ENCODE measurements around the gene ZNF273.
"Not testable (repeated sequence)": the region's sequence is repeated elsewhere in the genome, so short reads cannot be mapped to it uniquely, and the experiment has no call there.

ZNF273 gene

DNA sequence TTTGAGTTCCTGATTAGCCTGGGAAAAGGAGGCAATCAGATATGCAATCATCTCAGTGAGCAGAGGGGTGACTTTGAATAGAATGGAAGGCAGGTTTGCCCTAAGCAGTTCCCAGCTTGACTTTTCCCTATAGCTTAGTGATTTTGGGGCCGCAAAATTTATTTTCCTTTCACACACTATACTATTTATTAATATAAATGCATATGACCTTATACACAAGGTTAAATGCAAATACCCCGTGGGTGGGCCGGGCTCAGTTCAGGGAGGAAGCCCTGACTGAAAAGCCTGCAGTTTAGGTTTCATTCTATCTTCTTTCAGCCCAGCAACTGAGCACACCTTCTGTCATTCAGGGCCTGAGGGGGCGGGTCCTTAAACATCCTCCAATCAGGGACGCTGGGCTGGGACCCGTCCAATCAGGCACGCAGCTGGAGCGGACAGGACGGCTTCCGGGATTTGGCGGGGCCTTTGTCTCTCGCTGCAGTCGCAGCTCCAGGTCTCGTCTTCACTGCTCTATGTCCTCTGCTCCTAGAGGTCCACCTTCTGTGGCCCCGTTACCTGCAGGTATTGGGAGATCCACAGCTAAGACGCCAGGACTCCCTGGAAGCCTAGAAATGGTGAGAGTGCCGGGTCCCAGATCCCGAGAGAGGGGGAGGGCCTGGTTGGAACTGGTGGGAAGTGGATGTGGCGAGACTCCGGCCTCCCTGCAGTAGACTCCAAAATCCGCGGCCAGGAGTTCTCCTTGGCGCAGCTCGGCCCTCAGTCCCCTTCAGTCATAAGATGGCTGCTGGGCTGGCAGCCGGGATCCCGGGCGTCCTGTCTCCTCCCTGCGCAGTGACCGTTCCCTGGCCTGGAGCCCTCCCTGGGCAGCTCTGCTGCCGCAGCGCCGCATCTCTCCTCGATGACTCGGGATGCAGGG, at the start of gene ZNF273:
Gene ZNF273 (plus strand): TSS at position 468 of the 916 bp plus-strand sequence. CDS start 45 bp downstream, at position 513.
- peak; percentile 84 for DNase-seq

DNA sequence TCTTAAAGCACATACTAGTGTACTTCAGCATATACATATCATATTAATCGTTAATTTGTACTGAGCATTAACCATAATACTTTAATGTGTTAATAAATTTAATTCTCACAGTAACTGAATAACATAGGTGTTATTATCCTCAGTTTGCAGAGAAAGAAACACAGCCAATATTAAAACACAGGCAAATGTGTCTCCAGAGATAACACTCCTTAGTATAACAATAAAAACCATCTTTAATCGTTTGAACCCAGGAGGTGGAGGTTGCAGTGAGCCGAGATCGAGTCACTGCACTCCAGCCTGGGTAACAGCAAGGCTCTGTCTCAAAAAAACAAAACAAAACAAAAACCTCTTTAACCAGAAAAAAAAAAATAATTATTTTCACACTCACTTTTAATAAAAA, 49.4 kb upstream of the ZNF273 start:
- DNase-seq, result no peak

GRCh38 chr7:64854969-64855368, 48.1 kb upstream of the ZNF273 start:
- DNase-seq, result no peak

DNA sequence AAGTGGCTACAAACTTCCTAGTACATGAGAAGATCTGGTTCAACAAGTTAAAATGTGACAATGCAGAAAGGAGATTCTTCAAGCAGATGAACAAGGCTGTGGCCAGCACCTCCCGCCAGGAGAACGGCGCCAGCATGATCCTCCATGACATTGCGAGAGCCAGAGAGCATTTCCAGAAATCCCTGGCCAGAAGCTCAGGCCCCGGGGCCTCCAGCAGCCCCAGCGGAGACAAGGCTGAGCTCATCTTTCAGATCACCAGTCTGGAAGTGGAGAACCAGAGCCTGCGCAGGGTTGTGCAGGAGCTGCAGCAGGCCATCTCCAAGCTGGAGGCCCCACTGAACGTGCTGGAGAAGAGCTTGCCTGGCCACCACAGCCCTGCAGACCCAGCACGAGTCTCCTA, 40.1 kb upstream of the ZNF273 start:
- no peak for DNase-seq

DNA sequence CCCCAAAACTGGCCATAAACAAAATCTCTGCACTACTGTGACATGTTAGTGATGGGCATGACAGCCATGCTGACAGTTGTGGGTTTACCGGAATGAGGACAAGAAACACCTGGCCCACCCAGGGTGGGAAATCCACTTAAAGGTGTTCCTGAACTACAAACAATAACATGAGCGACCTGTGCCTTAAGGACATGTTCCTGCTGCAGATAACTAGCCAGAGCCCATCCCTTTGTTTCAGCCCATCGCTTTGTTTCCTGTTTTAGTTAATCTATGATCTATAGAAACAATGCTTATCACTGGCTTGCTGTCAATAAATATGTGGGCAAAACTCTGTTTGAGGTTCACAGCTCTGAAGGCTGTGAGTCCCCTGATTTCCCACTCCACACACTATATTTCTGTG, 39.5 kb upstream of the ZNF273 start:
- DNase-seq, result not testable (repeated sequence)

DNA sequence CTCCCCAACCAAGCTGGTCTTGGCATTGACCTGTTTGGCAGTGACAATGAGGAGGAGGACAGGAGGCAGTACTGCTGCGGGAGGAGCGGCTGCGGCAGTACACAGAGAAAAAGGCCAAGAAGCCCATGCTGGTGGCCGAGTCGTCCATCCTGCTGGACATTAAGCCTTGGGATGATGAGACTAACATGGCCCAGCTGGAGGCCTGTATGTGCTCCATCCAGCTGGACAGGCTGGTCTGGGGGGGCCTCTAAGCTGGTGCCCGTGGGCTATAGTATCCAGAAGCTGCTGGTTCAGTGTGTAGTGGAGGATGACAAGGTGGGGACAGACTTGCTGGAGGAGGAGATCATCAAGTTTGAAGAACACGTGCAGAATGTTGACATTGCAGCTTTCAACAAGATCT, 39.1 kb upstream of the ZNF273 start:
- DNase-seq, result no peak

DNA sequence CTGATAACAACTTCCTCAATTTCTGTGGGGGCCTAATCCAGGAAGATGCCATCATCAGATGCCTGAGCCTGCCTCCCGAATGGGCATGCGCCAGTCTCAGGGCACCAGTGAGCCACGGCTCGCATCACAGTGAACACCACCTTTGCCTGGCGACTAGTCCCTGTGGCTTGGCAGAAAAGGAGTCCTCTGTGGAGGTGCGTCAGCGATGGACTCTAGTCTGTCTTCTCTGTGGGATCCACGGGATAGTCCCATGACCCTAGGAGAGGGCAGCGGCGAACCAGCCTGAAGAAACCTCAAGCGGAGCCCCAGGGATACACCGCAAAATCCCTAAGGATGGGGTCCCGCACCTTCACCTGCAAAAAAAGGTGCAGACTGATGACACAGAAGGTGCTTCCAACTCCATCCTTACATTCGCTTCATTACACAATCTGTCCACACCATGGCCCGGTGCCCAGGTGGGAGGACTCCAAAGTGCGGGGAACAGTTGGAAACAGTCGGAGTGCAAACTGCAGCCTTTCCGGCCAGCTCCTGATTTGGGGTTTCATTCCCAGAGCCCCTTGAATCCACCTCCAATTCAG, 35.1 kb upstream of the ZNF273 start:
- DNase-seq, result peak; percentile 13

- DNase-seq, result no peak
These were observed 34.6 kb upstream of the ZNF273 start for GRCh38 chr7:64868499-64868898.

DNA sequence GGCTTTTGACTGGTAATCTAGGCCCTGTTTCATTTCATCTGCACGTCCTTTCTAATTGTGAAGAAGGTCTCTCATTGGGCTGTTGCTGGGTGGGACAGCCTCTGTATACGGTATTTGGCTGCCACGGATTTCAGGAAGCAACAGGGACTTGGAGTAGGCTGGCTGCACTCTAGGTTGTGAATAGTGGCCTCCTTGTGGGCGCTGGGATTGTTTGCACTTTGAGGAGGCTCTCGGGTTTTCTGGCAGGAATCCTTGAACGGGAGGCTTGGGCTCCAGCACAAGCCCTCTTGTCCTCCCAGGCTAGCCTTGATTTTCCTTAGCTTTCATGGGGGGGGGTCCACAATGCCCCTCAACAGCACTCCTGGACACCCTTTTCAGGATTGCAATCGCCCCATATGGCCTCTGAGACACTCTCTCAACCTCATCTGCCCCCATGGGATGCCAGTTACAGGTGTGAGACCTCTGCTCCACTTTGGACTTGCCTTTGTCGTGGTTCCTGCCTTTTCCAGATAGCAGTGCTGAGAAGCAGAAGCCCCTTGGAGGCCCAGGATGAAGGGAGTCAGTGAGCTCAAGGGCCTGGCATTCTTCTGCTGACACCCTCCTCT, 33.9 kb upstream of the ZNF273 start:
- DNase-seq, result no peak

DNA sequence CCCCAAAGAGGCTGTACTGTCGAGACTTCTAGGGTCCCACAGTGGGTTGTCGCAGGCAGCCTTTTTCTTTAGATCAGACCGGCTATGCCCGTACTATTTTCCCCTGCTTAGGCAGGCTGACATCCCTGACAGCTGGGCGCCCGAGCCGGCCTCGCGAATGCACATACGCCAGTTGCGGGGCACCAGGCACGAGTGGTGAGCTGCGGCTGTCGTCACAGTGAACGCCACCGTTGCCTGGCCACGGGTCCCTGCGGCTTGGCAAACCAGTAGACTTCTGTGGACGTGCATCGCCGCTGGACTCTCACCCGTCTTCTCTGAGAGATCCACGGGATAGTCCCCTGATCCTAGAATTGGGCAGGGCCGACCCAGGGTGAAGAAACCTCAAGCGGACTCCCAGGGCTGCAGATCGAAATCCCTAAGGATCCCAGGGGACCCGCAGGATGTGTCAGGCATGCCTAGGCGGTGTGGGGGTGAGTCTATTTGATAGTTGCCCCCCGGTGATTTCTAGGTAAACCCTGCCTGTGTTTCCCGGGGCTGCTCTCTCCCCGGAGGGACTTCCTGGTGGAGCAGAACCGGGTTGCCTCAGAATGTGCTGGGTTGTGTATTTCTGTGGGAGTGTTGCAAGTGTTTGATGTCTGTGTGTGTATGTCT, 33.0 kb upstream of the ZNF273 start:
- no peak for DNase-seq

- no peak for DNase-seq
These were observed 32.4 kb upstream of the ZNF273 start for GRCh38 chr7:64870656-64871055.

DNA sequence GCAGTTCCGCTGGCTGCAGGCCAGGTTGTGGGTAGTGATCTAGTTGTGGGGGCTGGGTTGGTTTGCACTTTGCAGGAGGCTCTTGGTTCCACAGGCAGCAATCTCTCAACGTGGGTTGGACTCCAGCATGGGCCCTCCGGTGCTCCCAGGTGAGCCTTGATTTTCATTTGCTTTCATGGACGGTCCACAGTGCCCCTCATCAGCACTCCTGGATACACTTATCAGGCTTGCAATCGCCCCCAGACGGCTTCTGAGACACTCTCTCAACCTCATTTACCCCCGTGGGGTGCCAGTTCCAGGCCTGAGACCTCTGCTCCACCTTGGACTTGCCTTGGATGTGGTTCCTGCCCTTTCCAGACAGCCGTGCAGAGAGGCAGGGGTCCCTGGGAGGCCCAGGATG, 31.3 kb upstream of the ZNF273 start:
- no peak for DNase-seq

GRCh38 chr7:64872351-64873154, 30.5 kb upstream of the ZNF273 start:
- no peak for DNase-seq

GRCh38 chr7:64873155-64873500, 29.9 kb upstream of the ZNF273 start:
- DNase-seq, result no peak

GRCh38 chr7:64873517-64873916, 29.6 kb upstream of the ZNF273 start:
- DNase-seq, result no peak

- no peak for DNase-seq
These were observed 29.0 kb upstream of the ZNF273 start for GRCh38 chr7:64874114-64874513.

- no peak for DNase-seq
These were observed 28.4 kb upstream of the ZNF273 start for GRCh38 chr7:64874562-64875250.

DNA sequence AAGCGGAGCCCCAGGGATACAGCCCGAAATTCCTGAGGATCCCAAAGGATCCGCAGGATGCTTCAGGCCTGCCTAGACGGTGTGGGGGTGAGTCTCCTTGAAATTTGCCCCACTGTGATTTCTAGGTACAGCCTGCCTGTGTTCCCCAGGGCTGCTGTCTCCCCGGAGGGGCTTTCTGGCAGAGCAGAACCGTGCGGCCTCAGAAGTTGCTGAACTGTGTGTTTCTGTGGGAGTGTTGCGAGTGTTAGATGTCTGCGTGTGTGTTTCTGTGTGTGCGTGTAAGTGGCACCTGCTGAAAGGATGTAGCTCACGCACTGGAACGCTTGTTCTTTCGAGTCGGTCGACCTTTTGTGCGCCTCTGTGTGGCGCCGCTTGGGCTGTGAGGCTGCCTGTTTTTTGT, 27.8 kb upstream of the ZNF273 start:
- no peak for DNase-seq

- DNase-seq, result no peak
These were observed 27.2 kb upstream of the ZNF273 start for GRCh38 chr7:64875658-64876406.

DNA sequence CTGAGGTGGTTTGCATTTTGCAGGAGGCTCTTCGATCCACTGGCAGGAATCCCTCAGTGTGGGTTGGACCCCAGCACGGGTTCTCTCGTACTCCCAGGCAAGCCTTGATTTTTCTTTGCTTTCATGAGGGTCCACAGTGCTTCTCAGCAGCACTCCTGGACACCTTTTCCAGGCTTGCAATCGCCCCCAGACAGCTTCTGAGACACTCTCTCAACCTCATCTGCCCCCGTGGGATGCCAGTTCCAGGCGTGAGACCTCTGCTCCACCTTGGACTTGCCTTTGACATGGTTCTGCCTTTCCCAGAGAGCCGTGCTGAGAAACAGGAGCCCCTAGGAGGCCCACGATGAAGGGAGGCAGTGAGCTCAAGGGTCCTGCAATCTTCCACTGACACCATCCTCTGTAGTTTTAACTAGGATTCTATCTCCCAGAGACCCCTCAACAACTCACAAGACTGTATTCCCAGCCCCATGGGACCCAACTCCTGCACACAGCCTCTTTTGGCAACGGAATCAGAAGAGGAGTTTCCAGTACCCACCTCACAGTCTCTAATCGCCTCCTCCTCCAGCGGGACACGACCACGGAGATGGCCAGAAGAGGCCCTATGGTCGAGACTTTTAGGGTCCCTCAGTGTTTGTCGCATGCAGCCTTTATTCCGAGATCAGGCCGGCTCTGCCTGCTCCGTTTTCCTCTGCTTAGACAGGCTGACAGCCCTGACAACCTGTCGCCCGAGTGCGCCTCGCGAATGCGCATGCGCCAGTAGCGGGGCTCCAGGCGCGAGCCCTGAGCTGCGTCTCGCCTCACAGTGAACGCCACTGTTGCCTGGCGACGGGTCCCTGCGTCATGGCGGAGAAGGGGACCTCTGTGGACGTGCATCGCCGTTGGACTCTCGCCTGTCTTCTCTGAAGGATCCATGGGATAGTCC, 26.0 kb upstream of the ZNF273 start:
- DNase-seq, result peak; percentile 54
